ENCODE results near the gene AIPL1. TPM values are rescaled to one million over a fixed set of nuclear protein-coding genes. Genes with fewer than 3 reads are reported as not detected.

AIPL1 gene
- total and polyA plus RNA-seq, 2 of the 4 experiments (the other 2 are of a cell fraction), result not detected

DNA sequence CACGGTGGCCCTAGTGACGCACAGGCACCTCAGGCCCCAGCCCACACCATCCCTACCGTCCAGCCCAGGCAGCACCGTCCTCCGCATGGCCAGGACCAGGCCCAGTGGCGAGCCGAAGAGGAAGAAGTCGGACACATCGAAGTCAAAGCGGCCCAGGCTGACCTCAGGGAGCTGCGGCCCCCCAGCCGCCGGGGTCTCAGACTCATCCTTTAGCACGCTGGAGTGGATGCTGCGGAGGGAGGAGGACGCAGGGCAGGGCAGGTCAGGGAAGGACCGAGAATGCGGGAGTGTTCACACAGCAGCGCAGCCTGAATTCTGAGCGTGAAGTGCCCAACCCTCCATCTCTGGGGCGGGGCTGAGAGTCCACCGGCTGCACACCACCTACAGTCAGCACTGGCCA is 39.5 kb upstream of the AIPL1 start:
- H4K20me1 ChIP-seq (ENCODE audit: insufficient read depth, low read length), result peaks cover 5% of the 10 kb centered on the region; the same call in 1 of the 2 replicates
- no peak overlapping the region for H3K4me2 ChIP-seq (ENCODE audit: low read depth, low read length)
- H3K4ac ChIP-seq (ENCODE audit: low read depth, low read length), result no peak overlapping the region
- no peak overlapping the region for H4K8ac ChIP-seq (ENCODE audit: low read depth in 2 of 2, low read length in 2 of 2)
- peaks cover 7% of the 10 kb centered on the region; the same call in 1 of the 2 replicates for H3K9me1 ChIP-seq (ENCODE audit: insufficient read depth, low read length)
- no peaks in the 10 kb centered on the region for H3K36me3 ChIP-seq (ENCODE audit: control insufficient read depth, insufficient read depth, low read length)
- no peaks in the 10 kb centered on the region for H3K79me1 ChIP-seq (ENCODE audit: low read depth in 1 of 2, low read length in 2 of 2)
- BruUV-seq (replicated peaks), result no TSS peak
- H2AFZ ChIP-seq (replicated peaks; ENCODE audit: low read length, poor library complexity), result no peak overlapping the region
- H2BK5ac ChIP-seq (ENCODE audit: low read depth, low read length, poor library complexity, severe bottlenecking), result no peak overlapping the region
- no peak overlapping the region for H3K18ac ChIP-seq (ENCODE audit: low read depth, low read length)
- no peak overlapping the region for H2BK15ac ChIP-seq (ENCODE audit: low read depth, low read length)
- H4K5ac ChIP-seq (ENCODE audit: low read depth, low read length), result no peak overlapping the region
- no peak overlapping the region for H2BK20ac ChIP-seq (ENCODE audit: low read depth, low read length)
- no peak overlapping the region for H2BK120ac ChIP-seq (ENCODE audit: low read depth, low read length)
- peaks cover 13% of the 10 kb centered on the region for H3K4me1 ChIP-seq (ENCODE audit: control insufficient read depth, insufficient read depth, low read length)
- CTCF ChIA-PET, result no interaction called here
- H3K27me3 ChIP-seq (ENCODE audit: control insufficient read depth, insufficient read depth, low read length), result no peaks in the 10 kb centered on the region
- H3K14ac ChIP-seq (replicated peaks; ENCODE audit: low read depth, low read length), result no peak overlapping the region
- no peak overlapping the region for H3K56ac ChIP-seq (ENCODE audit: extremely low read depth, insufficient read depth, low read length)
- H3K27ac ChIP-seq (ENCODE audit: insufficient read depth, low read length), result no peak overlapping the region
- dilution Hi-C loops (cut with HindIII; ENCODE audit: low sequenced_read_pairs, unreplicated experiment) (no loop called here), in situ Hi-C loops (cut with MboI; ENCODE audit: low sequenced_read_pairs) (loop anchor here (10.0 kb wide), 1 partner anchor 170 kb away; the partner anchor contains the start of genes KIAA0753 and TXNDC17), intact Hi-C loops (cut with micrococcal nuclease) (loop anchor here (5.0 kb wide), 2 partner anchors 83 to 118 kb away; partner anchors contain the start of gene PITPNM3)
- H3K23ac ChIP-seq (ENCODE audit: low read depth, low read length), result no peak overlapping the region
- DNase-seq (no peak), ATAC-seq (ENCODE audit: low read depth) (no peak)
- 86% methylated on average over 12 of the region's 22 CpGs; no CpG with 5 or more reads in 1 of the 2 experiments for WGBS, 2 experiments (ENCODE audit: extremely low coverage in 2 of 2, insufficient read length in 1 of 2)
- H3K4me3 ChIP-seq (ENCODE audit: insufficient read depth, low read depth, low read length), result no peak overlapping the region
- H3K9me3 ChIP-seq (ENCODE audit: control insufficient read depth, insufficient read depth, low read length), result no peaks in the 10 kb centered on the region
- no peak for TF ChIP-seq NFE2L2 (IDR thresholded peaks at IDR 0.05; ENCODE audit: low read depth, low read length)
- TF ChIP-seq RFX5 (IDR thresholded peaks at IDR 0.05; ENCODE audit: low read depth, low read length), result no peak
- no peak overlapping the region for H4K91ac ChIP-seq (ENCODE audit: insufficient read depth, low read depth, low read length)
- H2AK9ac ChIP-seq (replicated peaks; ENCODE audit: low read depth, low read length, poor library complexity), result no peak overlapping the region
- H3K9ac ChIP-seq (ENCODE audit: low read depth, low read length), result no peak overlapping the region
- H2AK5ac ChIP-seq (ENCODE audit: low read depth, low read length), result peak overlapping the region; percentile 46; the same call in 1 of the 2 replicates
- POLR2A ChIA-PET (ENCODE audit: unreplicated experiment), result no interaction called here
